CD14-positive monocyte (primary cell): ENCODE measurements around the gene PSMD10. TPM values are rescaled to one million over a fixed set of nuclear protein-coding genes. Genes with fewer than 3 reads are reported as not detected.

Experiments
- DNase-seq, 3 donors: peaks; one replicate each; pipeline ENCODE4 v3.0.0-alpha.2; 2011 to 2022
- H2AFZ ChIP-seq: 2 replicates; pipeline ENCODE4 v1.6.0; 2012; ENCODE audit warnings: mild to moderate bottlenecking, low read depth, low read length, inconsistent platforms; ENCODE audit not compliant: insufficient read depth, poor library complexity, severe bottlenecking
- H3K27ac ChIP-seq, 2 donors: 1 replicate in 1 of 2; 2 replicates in 1 of 2; pipeline ENCODE4 v1.5.1; 2012 to 2013; ENCODE audit warnings: low read length in 2 of 2, control low read depth in 1 of 2, inconsistent platforms in 1 of 2, low read depth in 1 of 2, mild to moderate bottlenecking in 1 of 2
- H3K27me3 ChIP-seq, 2 donors: one replicate each; pipeline versions ENCODE4 v1.6.0 to v1.6.1; 2011 to 2013; ENCODE audit warnings: low read length in 2 of 2; ENCODE audit not compliant: control insufficient read depth in 2 of 2, insufficient read depth in 2 of 2
- H3K36me3 ChIP-seq, 2 donors: replicated peaks in 1 of 2; 1 replicate in 1 of 2; 2 replicates in 1 of 2; pipeline versions ENCODE4 v1.5.1 to v1.6.1; 2012 to 2013; ENCODE audit warnings: low read length in 2 of 2, control low read depth in 1 of 2, inconsistent platforms in 1 of 2, mild to moderate bottlenecking in 1 of 2; ENCODE audit not compliant: insufficient read depth in 2 of 2, control insufficient read depth in 1 of 2
- H3K4me1 ChIP-seq, 2 donors: 1 replicate in 1 of 2; 2 replicates in 1 of 2; pipeline versions ENCODE4 v1.5.1 to v1.6.1; 2012 to 2013; ENCODE audit warnings: low read length in 2 of 2, control low read depth in 1 of 2, inconsistent platforms in 1 of 2, mild to moderate bottlenecking in 1 of 2, moderate library complexity in 1 of 2; ENCODE audit not compliant: insufficient read depth in 2 of 2, control insufficient read depth in 1 of 2
- H3K4me2 ChIP-seq: replicated peaks from 2 replicates; pipeline ENCODE3; 2012; ENCODE audit warnings: low read length, moderate library complexity, mild to moderate bottlenecking; ENCODE audit not compliant: poor library complexity, severe bottlenecking; ENCODE audit errors: extremely low read depth
- H3K4me3 ChIP-seq, 3 experiments: fragments of 200-600 bp in 1 of 3; sonication (generic) in 1 of 3; replicated peaks in 1 of 3; 1 replicate in 2 of 3; 2 replicates in 1 of 3; pipeline ENCODE4 v1.5.1; 2011 to 2013; ENCODE audit warnings: low read length in 3 of 3, mild to moderate bottlenecking in 3 of 3, control low read depth in 2 of 3, low read depth in 2 of 3, inconsistent platforms in 1 of 3, moderate library complexity in 1 of 3
- H3K79me2 ChIP-seq: 2 replicates; pipeline ENCODE4 v1.6.0; 2012; ENCODE audit warnings: mild to moderate bottlenecking, control low read depth, inconsistent platforms, low read length, moderate library complexity; ENCODE audit not compliant: insufficient read depth
- H3K9ac ChIP-seq: 2 replicates; pipeline ENCODE4 v1.6.0; 2017; ENCODE audit warnings: low read length, mild to moderate bottlenecking; ENCODE audit not compliant: insufficient read depth, poor library complexity, severe bottlenecking
- H3K9me3 ChIP-seq, 2 donors: replicated peaks in 1 of 2; 1 replicate in 1 of 2; 2 replicates in 1 of 2; pipeline versions ENCODE4 v1.5.1 to v1.6.1; 2012 to 2013; ENCODE audit warnings: low read length in 2 of 2, control low read depth in 1 of 2; ENCODE audit not compliant: control insufficient read depth in 1 of 2, insufficient read depth in 1 of 2
- H4K20me1 ChIP-seq: 2 replicates; pipeline ENCODE4 v1.6.0; 2012; ENCODE audit warnings: mild to moderate bottlenecking, low read length, control low read depth, moderate library complexity; ENCODE audit not compliant: insufficient read depth
- H3K27ac Mint-ChIP-seq, 7 donors: one replicate each; pipeline ENCODE4 v1.8.0; 2020; ENCODE audit warnings: mild to moderate bottlenecking in 7 of 7, mixed read lengths in 7 of 7, moderate library complexity in 6 of 7, inconsistent platforms in 2 of 7
- H3K27me3 Mint-ChIP-seq, 3 donors: one replicate each; pipeline ENCODE4 v1.8.0; 2021 to 2022; ENCODE audit warnings: low read depth in 3 of 3, mild to moderate bottlenecking in 3 of 3, mixed read lengths in 3 of 3, moderate library complexity in 3 of 3, inconsistent platforms in 1 of 3
- H3K36me3 Mint-ChIP-seq, 2 donors: one replicate each; pipeline ENCODE4 v1.8.0; 2020; ENCODE audit warnings: mixed read lengths in 2 of 2, inconsistent platforms in 1 of 2, mild to moderate bottlenecking in 1 of 2
- H3K4me1 Mint-ChIP-seq: one replicate; pipeline ENCODE4 v1.8.0; 2020; ENCODE audit warnings: mild to moderate bottlenecking, mixed read lengths
- H3K4me3 Mint-ChIP-seq, 2 donors: one replicate each; pipeline ENCODE4 v1.8.0; 2020; ENCODE audit warnings: mild to moderate bottlenecking in 2 of 2, mixed read lengths in 2 of 2, moderate library complexity in 1 of 2
- H3K9me3 Mint-ChIP-seq, 7 donors: one replicate each; pipeline ENCODE4 v1.8.0; 2020 to 2022; ENCODE audit warnings: mixed read lengths in 7 of 7, mild to moderate bottlenecking in 6 of 7, moderate library complexity in 6 of 7, inconsistent platforms in 2 of 7
- CTCF ChIP-seq: fragments of 200-600 bp; IDR thresholded peaks from one replicate; pipeline ENCODE4 v1.8.0; 2022; ENCODE audit warnings: antibody characterized with exemption, mild to moderate bottlenecking
- WGBS: methylation state at CpG from one replicate; pipeline ENCODE4 v1.1.5; 2013; ENCODE audit warnings: missing lambda C conversion rate; ENCODE audit not compliant: insufficient coverage; 5-methylcytosine and 5-hydroxymethylcytosine counted together
- intact Hi-C, 2 donors: fragments of 100-400 bp; cut with micrococcal nuclease; formaldehyde crosslinking; loops; one replicate each; pipeline versions ENCODE4 v1.15.0 to v1.15.1; 2023
- polyA plus RNA-seq, 3 donors: library from polyadenylated mRNA; depleted of rRNA in 1 of 3; unstranded in 2 of 3; stranded (reverse) in 1 of 3; fragments of 300-500 nt in 2 of 3; fragments of >200 nt in 1 of 3; fragmentation: Illumina TruSeq in 2 of 3; gene quantifications; 1 replicate in 2 of 3; 2 replicates in 1 of 3; pipeline ENCODE4 v1.2.3, GENCODE V29; 2012 to 2021

Gene PSMD10
- polyA plus RNA-seq, 3 donors, result 17.9 to 70.4 (median 64.7) TPM

- Mint-ChIP-seq H3K9me3 (no peaks in the 10 kb centered on the region), H3K4me1 (peaks cover 4% of the 10 kb centered on the region), H3K27ac (no peak overlapping the region), H3K27me3 (peaks cover 0 to 9% (median 0%) of the 10 kb centered on the region in 3 donors), H3K36me3 (peaks cover 19 to 22% of the 10 kb centered on the region in 2 donors), H3K4me3 (no peak overlapping the region)
- no peak for DNase-seq
- H3K79me2 ChIP-seq, result no peaks in the 10 kb centered on the region
- H3K4me1 ChIP-seq, result no peaks in the 10 kb centered on the region
- no peak overlapping the region for H3K4me3 ChIP-seq
- 0% methylated on average over 1 of the region's 2 CpGs for WGBS
- intact Hi-C loops, result no loop called here
- H3K27ac ChIP-seq, result no peak overlapping the region
- H2AFZ ChIP-seq, result no peak overlapping the region
- H4K20me1 ChIP-seq, result no peaks in the 10 kb centered on the region
- no peak for TF ChIP-seq CTCF
- no peak overlapping the region for H3K9ac ChIP-seq
- H3K27me3 ChIP-seq, result no peaks in the 10 kb centered on the region
- no peak overlapping the region for H3K4me2 ChIP-seq
- H3K36me3 ChIP-seq, result peaks cover 16 to 24% of the 10 kb centered on the region in 2 donors
- H3K9me3 ChIP-seq, result no peaks in the 10 kb centered on the region
Observed at GRCh38 chrX:108126661-108127060, 35.3 kb upstream of the PSMD10 start.

- no peaks in the 10 kb centered on the region for H3K4me1 ChIP-seq
- H3K27me3 ChIP-seq, result no peaks in the 10 kb centered on the region
- H4K20me1 ChIP-seq, result no peaks in the 10 kb centered on the region
- DNase-seq, result no peak
- H3K79me2 ChIP-seq, result no peaks in the 10 kb centered on the region
- no peak overlapping the region for H3K4me2 ChIP-seq
- H3K27ac Mint-ChIP-seq, result peak overlapping the region in 1 of 7 donors; percentile 21
- H3K9me3 Mint-ChIP-seq, result no peaks in the 10 kb centered on the region
- H3K9ac ChIP-seq, result no peak overlapping the region
- intact Hi-C loops, result no loop called here
- peaks cover 5 to 13% of the 10 kb centered on the region in 2 donors for H3K36me3 ChIP-seq
- no peak overlapping the region for H3K4me3 Mint-ChIP-seq
- no peak for TF ChIP-seq CTCF
- peaks cover 7 to 10% of the 10 kb centered on the region in 2 donors for H3K36me3 Mint-ChIP-seq
- H3K4me3 ChIP-seq, result no peak overlapping the region
- no peaks in the 10 kb centered on the region for H3K9me3 ChIP-seq
- peaks cover 4% of the 10 kb centered on the region for H3K4me1 Mint-ChIP-seq
- no peak overlapping the region for H3K27ac ChIP-seq
- H3K27me3 Mint-ChIP-seq, result peaks cover 0 to 9% (median 1%) of the 10 kb centered on the region in 3 donors
- WGBS, result no CpG with 5 or more reads among the region's 3 CpGs
- H2AFZ ChIP-seq, result no peak overlapping the region
Observed at GRCh38 chrX:108123591-108124366, 32.4 kb upstream of the PSMD10 start.
